OCI-LY1 (cell line): ENCODE results near the gene ACTL10.

Experiments
- H2AFZ ChIP-seq: fragments of 200-600 bp; sonication (generic), shearing (Covaris generic); 2 replicates; pipeline ENCODE4 v1.6.0; 2014; ENCODE audit warnings: antibody characterized with exemption, mild to moderate bottlenecking, low read length
- H3F3A ChIP-seq: fragments of 200-600 bp; sonication (generic), shearing (Covaris generic); 2 replicates; pipeline ENCODE4 v1.6.0; 2014; ENCODE audit warnings: mild to moderate bottlenecking, antibody characterized with exemption, low read length, moderate library complexity; ENCODE audit not compliant: insufficient read depth
- H3K27ac ChIP-seq: fragments of 200-600 bp; sonication (generic); 2 replicates; pipeline ENCODE4 v1.5.1; 2014; ENCODE audit warnings: low read length, mixed run types, mild to moderate bottlenecking, low read depth; ENCODE audit not compliant: poor library complexity, severe bottlenecking
- H3K27me3 ChIP-seq: fragments of 200-600 bp; sonication (generic); 2 replicates; pipeline ENCODE4 v1.6.0; 2014; ENCODE audit warnings: antibody characterized with exemption, mild to moderate bottlenecking, low read length, moderate library complexity; ENCODE audit not compliant: insufficient read depth
- H3K36me3 ChIP-seq: fragments of 200-600 bp; sonication (generic); 2 replicates; pipeline ENCODE4 v1.6.1; 2014; ENCODE audit warnings: mild to moderate bottlenecking, antibody characterized with exemption, low read length, moderate library complexity, mixed read lengths; ENCODE audit not compliant: insufficient read depth
- H3K4me1 ChIP-seq: fragments of 200-600 bp; sonication (generic); 2 replicates; pipeline ENCODE4 v1.5.1; 2014; ENCODE audit warnings: mild to moderate bottlenecking, low read length, moderate library complexity; ENCODE audit not compliant: insufficient read depth, severe bottlenecking
- H3K4me2 ChIP-seq: fragments of 200-600 bp; sonication (generic), shearing (Covaris generic); 2 replicates; pipeline ENCODE4 v1.6.1; 2014; ENCODE audit warnings: low read length
- H3K4me3 ChIP-seq: fragments of 200-600 bp; sonication (generic); 2 replicates; pipeline ENCODE4 v1.5.1; 2014; ENCODE audit warnings: low read length, low read depth, mild to moderate bottlenecking, mixed read lengths; ENCODE audit not compliant: poor library complexity, severe bottlenecking
- H3K79me2 ChIP-seq: fragments of 200-600 bp; shearing (Covaris generic); 2 replicates; pipeline ENCODE4 v1.6.1; 2016; ENCODE audit warnings: mixed run types, low read length, mixed read lengths; ENCODE audit not compliant: insufficient read depth
- H3K9ac ChIP-seq: fragments of 200-600 bp; sonication (generic), shearing (Covaris generic); 2 replicates; pipeline ENCODE4 v1.6.1; 2014; ENCODE audit warnings: mild to moderate bottlenecking, low read length, mixed read lengths
- H3K9me2 ChIP-seq: fragments of 200-600 bp; sonication (generic), shearing (Covaris generic); 2 replicates; pipeline ENCODE4 v1.6.1; 2014; ENCODE audit warnings: low read depth, mild to moderate bottlenecking, low read length, mixed read lengths
- H3K9me3 ChIP-seq: fragments of 200-600 bp; shearing (Covaris generic); 2 replicates; pipeline ENCODE4 v1.6.1; 2014; ENCODE audit warnings: low read length, mixed read lengths
- H4K20me1 ChIP-seq: fragments of 200-600 bp; sonication (generic), shearing (Covaris generic); 2 replicates; pipeline ENCODE4 v1.6.0; 2016; ENCODE audit warnings: mild to moderate bottlenecking, low read length; ENCODE audit not compliant: insufficient read depth
- CTCF ChIP-seq: fragments of 200-600 bp; sonication (generic), shearing (Covaris generic); IDR thresholded peaks from 2 replicates; pipeline ENCODE4 v1.5.1; 2017; ENCODE audit warnings: mild to moderate bottlenecking, antibody characterized with exemption, low read length, moderate library complexity, mixed read lengths
- EZH2 ChIP-seq: fragments of 200-600 bp; sonication (generic), shearing (Covaris generic); IDR thresholded peaks from 2 replicates; pipeline ENCODE4 v1.8.0; 2017; ENCODE audit warnings: borderline replicate concordance, mixed run types, mild to moderate bottlenecking, antibody characterized with exemption, low read length, moderate library complexity, mixed read lengths

ACTL10 gene

DNA sequence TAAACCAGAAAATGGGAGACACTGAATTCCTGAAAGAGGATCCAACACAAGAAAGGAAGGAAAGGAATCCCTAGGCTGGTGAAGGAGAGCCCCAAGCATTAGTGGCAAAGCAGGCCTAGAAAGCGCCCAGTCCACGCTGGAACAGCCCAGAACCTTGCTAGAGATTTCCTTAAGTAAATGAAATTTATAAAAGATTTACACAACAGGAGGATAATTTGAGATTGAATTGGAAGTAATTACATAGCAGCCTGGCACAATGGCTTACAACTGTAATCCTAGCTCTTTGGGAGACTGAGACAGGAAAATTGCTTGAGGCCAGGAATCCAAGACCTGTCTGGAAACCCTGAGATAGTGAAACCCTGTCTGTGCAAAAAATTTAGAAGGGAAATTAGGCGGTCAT is 31.4 kb upstream of the ACTL10 start:
- H3K4me1 ChIP-seq, result no peaks in the 10 kb centered on the region
- no peaks in the 10 kb centered on the region for H3K9me2 ChIP-seq
- TF ChIP-seq EZH2 (no peak), CTCF (no peak)
- H3K36me3 ChIP-seq, result peaks cover 38% of the 10 kb centered on the region
- H3K27me3 ChIP-seq, result no peaks in the 10 kb centered on the region
- no peak overlapping the region for H3K4me2 ChIP-seq
- H3K9me3 ChIP-seq, result no peaks in the 10 kb centered on the region
- H3F3A ChIP-seq, result no peaks in the 10 kb centered on the region
- H3K27ac ChIP-seq, result no peak overlapping the region
- no peak overlapping the region for H3K9ac ChIP-seq
- no peaks in the 10 kb centered on the region for H4K20me1 ChIP-seq
- no peaks in the 10 kb centered on the region for H3K79me2 ChIP-seq
- H2AFZ ChIP-seq, result no peak overlapping the region
- no peak overlapping the region for H3K4me3 ChIP-seq

DNA sequence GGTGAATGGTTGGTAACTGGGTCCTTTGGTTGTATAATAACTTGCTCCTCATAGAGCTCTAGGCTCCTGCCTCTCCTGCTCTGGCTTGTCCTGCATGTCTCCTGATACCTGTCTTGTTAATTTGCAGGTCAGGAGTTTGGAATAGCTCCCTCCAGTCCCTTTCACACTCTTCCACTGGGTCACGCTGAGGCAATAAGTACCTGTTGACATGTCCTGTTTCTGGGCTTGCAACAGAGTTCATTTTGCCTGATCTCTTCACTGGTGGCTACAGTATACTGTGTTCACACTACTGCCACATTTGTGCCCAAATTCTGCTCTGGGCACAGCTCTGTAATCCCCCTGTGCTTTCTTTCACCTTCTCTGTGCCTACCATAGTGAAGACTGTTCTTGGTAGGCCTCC is 30.0 kb upstream of the ACTL10 start:
- H3K9me2 ChIP-seq, result no peaks in the 10 kb centered on the region
- no peak overlapping the region for H3K4me2 ChIP-seq
- no peaks in the 10 kb centered on the region for H3K4me1 ChIP-seq
- TF ChIP-seq EZH2 (no peak), CTCF (no peak)
- H3K36me3 ChIP-seq, result peaks cover 37% of the 10 kb centered on the region
- H4K20me1 ChIP-seq, result no peaks in the 10 kb centered on the region
- no peak overlapping the region for H2AFZ ChIP-seq
- no peaks in the 10 kb centered on the region for H3F3A ChIP-seq
- H3K9ac ChIP-seq, result no peak overlapping the region
- no peaks in the 10 kb centered on the region for H3K9me3 ChIP-seq
- H3K27ac ChIP-seq, result no peak overlapping the region
- H3K4me3 ChIP-seq, result no peak overlapping the region
- no peaks in the 10 kb centered on the region for H3K27me3 ChIP-seq
- H3K79me2 ChIP-seq, result no peaks in the 10 kb centered on the region

DNA sequence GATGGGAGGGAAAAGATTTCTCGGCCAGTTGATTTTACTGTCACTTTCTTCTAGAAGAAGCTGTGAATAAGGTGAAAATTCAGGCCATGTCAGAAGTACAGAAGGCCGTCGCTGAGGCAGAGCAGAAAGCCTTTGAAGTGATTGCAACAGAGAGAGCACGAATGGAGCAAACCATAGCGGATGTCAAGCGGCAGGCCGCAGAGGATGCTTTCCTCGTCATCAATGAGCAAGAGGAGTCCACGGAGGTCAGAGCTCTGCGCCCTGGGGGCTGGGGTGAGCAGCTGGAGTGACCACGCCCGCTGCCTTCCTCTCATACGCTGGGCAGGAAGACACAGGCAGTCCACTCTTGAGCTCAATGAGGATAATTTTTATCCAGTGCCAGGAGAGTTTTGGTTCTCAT is 26.5 kb upstream of the ACTL10 start:
- Histone ChIP-seq H3K79me2 (no peaks in the 10 kb centered on the region), H3K4me3 (no peak overlapping the region), H3K4me1 (no peaks in the 10 kb centered on the region), H2AFZ (no peak overlapping the region), H3K36me3 (peaks cover 53% of the 10 kb centered on the region), H3K9me2 (no peaks in the 10 kb centered on the region), H3K9me3 (no peaks in the 10 kb centered on the region), H3K27me3 (no peaks in the 10 kb centered on the region), H3K9ac (no peak overlapping the region), H3F3A (no peaks in the 10 kb centered on the region), H3K4me2 (no peak overlapping the region), H3K27ac (no peak overlapping the region), H4K20me1 (no peaks in the 10 kb centered on the region)
- TF ChIP-seq EZH2, result no peak
- TF ChIP-seq CTCF, result no peak
